Coronary artery (tissue), 2 donors: ENCODE data around the gene P2RY8.

Source experiments
- DNase-seq: peaks from one replicate; pipeline ENCODE4 v3.0.0-alpha.2; 2017; ENCODE audit warnings: low spot score
- H3K27ac ChIP-seq, 2 donors: fragments of 200-600 bp; sonication (generic); one replicate each; pipeline ENCODE4 v1.5.1; 2016 to 2019
- H3K4me3 ChIP-seq: fragments of 200-600 bp; sonication (generic); 2 replicates; pipeline ENCODE4 v1.5.1; 2016; ENCODE audit warnings: mild to moderate bottlenecking, moderate library complexity
- TF ChIP-seq, protein P1 (sequence below): fragments of 200-600 bp; sonication (generic); IDR thresholded peaks from one replicate; pipeline ENCODE4 v1.5.1; 2019; ENCODE audit warnings: antibody characterized with exemption

Gene P2RY8

GRCh38 chrX:1529328-1529727 lies 7.7 kb downstream of the P2RY8 start:
- Histone ChIP-seq H3K27ac (no peak overlapping the region), H3K4me3 (no peak overlapping the region)
- TF ChIP-seq, protein P1, sequence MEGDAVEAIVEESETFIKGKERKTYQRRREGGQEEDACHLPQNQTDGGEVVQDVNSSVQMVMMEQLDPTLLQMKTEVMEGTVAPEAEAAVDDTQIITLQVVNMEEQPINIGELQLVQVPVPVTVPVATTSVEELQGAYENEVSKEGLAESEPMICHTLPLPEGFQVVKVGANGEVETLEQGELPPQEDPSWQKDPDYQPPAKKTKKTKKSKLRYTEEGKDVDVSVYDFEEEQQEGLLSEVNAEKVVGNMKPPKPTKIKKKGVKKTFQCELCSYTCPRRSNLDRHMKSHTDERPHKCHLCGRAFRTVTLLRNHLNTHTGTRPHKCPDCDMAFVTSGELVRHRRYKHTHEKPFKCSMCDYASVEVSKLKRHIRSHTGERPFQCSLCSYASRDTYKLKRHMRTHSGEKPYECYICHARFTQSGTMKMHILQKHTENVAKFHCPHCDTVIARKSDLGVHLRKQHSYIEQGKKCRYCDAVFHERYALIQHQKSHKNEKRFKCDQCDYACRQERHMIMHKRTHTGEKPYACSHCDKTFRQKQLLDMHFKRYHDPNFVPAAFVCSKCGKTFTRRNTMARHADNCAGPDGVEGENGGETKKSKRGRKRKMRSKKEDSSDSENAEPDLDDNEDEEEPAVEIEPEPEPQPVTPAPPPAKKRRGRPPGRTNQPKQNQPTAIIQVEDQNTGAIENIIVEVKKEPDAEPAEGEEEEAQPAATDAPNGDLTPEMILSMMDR, result no peak
- no peak for DNase-seq

DNA sequence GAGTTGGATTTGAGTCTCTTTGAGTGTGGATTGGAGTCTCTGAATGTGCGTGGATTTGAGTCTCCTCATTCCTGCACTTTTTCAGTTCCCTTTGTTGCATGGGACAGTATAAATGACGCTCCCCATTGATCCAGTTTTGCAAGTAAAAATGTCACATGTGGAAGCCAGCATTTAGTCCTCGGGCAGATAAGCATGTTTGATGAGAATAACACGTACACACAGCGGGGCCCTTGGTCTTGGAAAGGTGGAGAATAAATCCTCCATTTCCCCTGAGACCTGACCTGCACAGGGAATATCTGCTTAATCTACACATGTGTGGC lies 8.1 kb downstream of the P2RY8 start:
- TF ChIP-seq, protein P1, result no peak
- no peak for DNase-seq
- H3K4me3 ChIP-seq, result no peak overlapping the region
- H3K27ac ChIP-seq, result no peak overlapping the region

DNA sequence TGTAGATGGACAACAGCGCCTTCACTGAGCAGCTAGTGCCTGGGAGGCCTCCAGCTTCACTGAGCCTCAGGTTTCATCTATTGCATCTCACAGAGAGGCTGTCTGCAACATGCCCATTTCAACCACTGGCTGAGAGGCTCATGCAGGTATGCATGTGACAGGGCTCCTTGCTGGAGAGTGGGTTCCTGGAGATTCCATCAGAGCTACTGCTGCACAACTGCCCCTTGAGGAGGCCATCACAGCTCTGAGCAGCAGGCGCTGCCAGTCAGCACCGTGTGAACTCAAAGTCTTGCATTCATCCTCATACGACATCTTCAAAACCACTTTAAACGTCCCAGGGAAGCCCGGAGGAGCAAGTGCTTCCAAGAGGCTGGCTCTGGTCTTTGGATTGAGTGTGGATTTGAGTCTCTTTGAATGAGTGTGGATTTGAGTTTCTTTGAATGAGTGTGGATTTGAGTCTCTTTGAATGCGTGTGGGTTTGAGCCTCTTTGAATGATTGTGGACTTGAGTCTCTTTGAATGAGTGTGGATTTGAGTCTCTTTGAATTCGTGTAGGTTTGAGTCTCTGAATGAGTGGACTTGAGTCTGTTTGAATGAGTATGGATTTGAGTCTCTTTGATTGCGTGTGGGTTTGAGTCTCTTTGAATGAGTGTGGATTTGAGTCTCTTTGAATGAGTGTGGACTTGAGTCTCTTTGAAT lies 8.7 kb downstream of the P2RY8 start:
- TF ChIP-seq, protein P1, result no peak
- no peak overlapping the region for H3K27ac ChIP-seq
- no peak for DNase-seq
- no peak overlapping the region for H3K4me3 ChIP-seq

DNA sequence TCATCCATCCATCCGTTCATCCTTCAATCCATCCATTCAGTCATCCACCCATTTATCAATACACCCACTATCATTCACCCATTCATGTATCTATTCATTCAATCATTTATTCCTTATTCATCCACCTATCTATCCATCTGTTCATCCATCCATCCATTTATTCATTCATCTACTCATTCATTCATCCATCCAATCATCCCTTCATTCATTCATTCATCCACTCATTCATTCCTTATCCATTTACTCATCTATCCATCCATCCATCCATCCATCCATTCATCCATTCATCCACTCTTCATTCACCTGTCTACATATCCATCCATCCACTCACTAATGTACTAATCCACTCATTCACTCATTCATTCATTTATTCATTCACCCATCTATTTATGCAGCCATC lies 9.5 kb downstream of the P2RY8 start:
- TF ChIP-seq, protein P1, result no peak
- H3K4me3 ChIP-seq, result no peak overlapping the region
- H3K27ac ChIP-seq, result no peak overlapping the region
- no peak for DNase-seq

- H3K27ac ChIP-seq, result no peak overlapping the region
- no peak overlapping the region for H3K4me3 ChIP-seq
- DNase-seq, result no peak
- TF ChIP-seq, protein P1, result no peak
Measured at GRCh38 chrX:1526565-1526964, 10.4 kb downstream of the P2RY8 start.

DNA sequence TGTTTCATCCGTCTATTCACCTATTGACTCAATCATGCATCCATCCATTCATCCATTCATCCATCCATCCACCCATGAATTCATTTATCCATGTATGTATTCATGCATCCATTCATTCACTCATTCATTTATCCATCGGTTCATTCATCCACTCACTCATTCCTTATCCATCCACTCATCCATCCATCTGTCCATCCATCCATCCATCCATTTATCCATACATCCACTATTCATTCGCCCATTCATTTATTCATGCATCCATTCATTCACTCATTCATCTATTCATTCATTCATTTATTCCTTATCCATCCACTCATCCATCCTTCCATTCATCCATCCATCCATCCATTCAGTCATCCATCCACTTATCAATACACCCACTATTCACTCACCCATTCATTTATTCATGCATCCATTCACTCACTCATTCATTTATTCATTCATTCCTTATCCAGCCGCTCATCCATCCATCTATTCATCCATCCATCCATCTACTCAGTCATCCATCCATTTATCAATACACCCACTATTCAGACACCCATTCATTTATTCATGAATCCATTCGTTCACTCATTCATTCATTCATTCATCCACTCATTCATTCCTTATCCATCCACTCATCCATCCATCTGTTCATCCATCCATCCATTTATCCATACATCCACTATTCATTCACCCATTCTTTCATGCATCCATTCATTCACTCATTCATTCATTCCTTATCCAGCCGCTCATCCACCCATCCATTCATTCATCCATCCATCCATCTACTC lies 11.2 kb downstream of the P2RY8 start:
- no peak for DNase-seq
- TF ChIP-seq, protein P1, result no peak
- Histone ChIP-seq H3K27ac (no peak overlapping the region), H3K4me3 (no peak overlapping the region)
